AG04450 (cell line): ENCODE results near the gene DGCR2. TPM values are rescaled to one million over a fixed set of nuclear protein-coding genes. Genes with fewer than 3 reads are reported as not detected.
"Not testable (repeated sequence)": the region's sequence is repeated elsewhere in the genome, so short reads cannot be mapped to it uniquely, and the experiment has no call there.

ENCODE experiments used
- CTCF ChIA-PET: fragments of 300-600, 350-600 bp; formaldehyde crosslinking; extraction: SDS; loops from one replicate; lab custom pipeline; 2022; ENCODE audit warnings: antibody characterized with exemption, inconsistent platforms; lab: Charles Lee
- POLR2A ChIA-PET: fragments of 350-600 bp; formaldehyde crosslinking; extraction: SDS; loops from one replicate; lab custom pipeline; 2021; ENCODE audit warnings: antibody characterized with exemption, inconsistent platforms; lab: Yijun Ruan, JAX
- DNase-seq: peaks from one replicate; pipeline ENCODE4 v3.0.0-alpha.2; 2011; ENCODE audit warnings: low read depth, low spot score
- H3K27ac ChIP-seq: one replicate; pipeline ENCODE4 v1.5.1; 2012; ENCODE audit warnings: low read depth, low read length, control low read depth
- H3K27me3 ChIP-seq: one replicate; pipeline ENCODE4 v1.6.0; 2012; ENCODE audit warnings: low read length; ENCODE audit not compliant: control insufficient read depth, insufficient read depth
- H3K4me3 ChIP-seq: 2 replicates; pipeline ENCODE4 v1.5.1; 2011; ENCODE audit warnings: mild to moderate bottlenecking, low read depth, low read length, control low read depth
- H3K9me3 ChIP-seq: 2 replicates; pipeline ENCODE4 v1.5.1; 2012; ENCODE audit warnings: low read length; ENCODE audit not compliant: control insufficient read depth, insufficient read depth
- CTCF ChIP-seq: IDR thresholded peaks from 2 replicates; pipeline ENCODE4 v1.5.1; 2011; ENCODE audit warnings: low read depth, low read length, control low read depth, inconsistent platforms
- polyA plus RNA-seq: library from polyadenylated mRNA; depleted of rRNA; stranded (reverse); fragments of >200 nt; gene quantifications from 2 replicates; pipeline ENCODE4 v1.2.3, GENCODE V29; 2011

Gene DGCR2
- polyA plus RNA-seq, 1 experiment = 23.0 TPM

- CTCF ChIA-PET = no interaction called here
- no peaks in the 10 kb centered on the region for H3K9me3 ChIP-seq
- H3K4me3 ChIP-seq = no peak overlapping the region
- TF ChIP-seq CTCF = no peak
- POLR2A ChIA-PET = no interaction called here
- DNase-seq = no peak
- H3K27ac ChIP-seq = no peak overlapping the region
- no peaks in the 10 kb centered on the region for H3K27me3 ChIP-seq
Measured at GRCh38 chr22:19080853-19081252, 41.4 kb downstream of the DGCR2 start.

- Histone ChIP-seq H3K27ac (no peak overlapping the region), H3K27me3 (no peaks in the 10 kb centered on the region), H3K9me3 (no peaks in the 10 kb centered on the region), H3K4me3 (no peak overlapping the region)
- DNase-seq = no peak
- ChIA-PET CTCF (no interaction called here), POLR2A (no interaction called here)
- TF ChIP-seq CTCF = no peak
Measured at GRCh38 chr22:19079691-19080090, 42.5 kb downstream of the DGCR2 start.

GRCh38 chr22:19075404-19075803, 46.8 kb downstream of the DGCR2 start:
- ChIA-PET CTCF (no interaction called here), POLR2A (interaction anchor here (1.2 kb wide), 1 partner anchor 9 kb away, joined by 3 read pairs; no protein-coding TSS in a partner anchor)
- Histone ChIP-seq H3K27me3 (no peaks in the 10 kb centered on the region), H3K27ac (no peak overlapping the region), H3K9me3 (no peaks in the 10 kb centered on the region), H3K4me3 (no peak overlapping the region)
- no peak for DNase-seq
- TF ChIP-seq CTCF = no peak

- H3K27me3 ChIP-seq, H3K9me3 ChIP-seq, POLR2A ChIA-PET, DNase-seq, H3K4me3 ChIP-seq, H3K27ac ChIP-seq: not testable (repeated sequence)
- CTCF ChIA-PET = interaction anchor here (1.0 to 1.8 kb wide), 2 partner anchors 13 to 72 kb away, joined by 4 to 5 read pairs; no protein-coding TSS in a partner anchor
Measured at GRCh38 chr22:19072853-19073252, 49.4 kb downstream of the DGCR2 start.

GRCh38 chr22:19070397-19071169, 51.6 kb downstream of the DGCR2 start:
- H3K4me3 ChIP-seq = no peak overlapping the region
- no peak overlapping the region for H3K27ac ChIP-seq
- no peaks in the 10 kb centered on the region for H3K27me3 ChIP-seq
- no peak for DNase-seq
- ChIA-PET POLR2A (no interaction called here), CTCF (no interaction called here)
- no peaks in the 10 kb centered on the region for H3K9me3 ChIP-seq
- TF ChIP-seq CTCF = no peak
